ENCODE measurements around the gene KRT3. TPM values are rescaled to one million over a fixed set of nuclear protein-coding genes. Genes with fewer than 3 reads are reported as not detected.
"Not testable (repeated sequence)": the region's sequence is repeated elsewhere in the genome, so short reads cannot be mapped to it uniquely, and the experiment has no call there.

KRT3 gene
- total RNA-seq, 1 donor from 2014 or later, result not detected

- DNase-seq, result no peak
These were observed 14.4 kb downstream of the KRT3 start for GRCh38 chr12:52781399-52782082.

- no peak for DNase-seq
These were observed 16.0 kb downstream of the KRT3 start for GRCh38 chr12:52779914-52780313.

GRCh38 chr12:52778833-52779232, 17.1 kb downstream of the KRT3 start:
- no peak for DNase-seq

GRCh38 chr12:52777566-52777965, 18.4 kb downstream of the KRT3 start:
- no peak for DNase-seq

- no peak for DNase-seq
These were observed 19.0 kb downstream of the KRT3 start, which contains the start of gene KRT76 for GRCh38 chr12:52776913-52777395. Gene KRT76, minus strand, starts transcription at chr12:52777345. Its CDS starts 54 bp downstream, at chr12:52777291.

- DNase-seq, result no peak
These were observed 19.5 kb downstream of the KRT3 start for GRCh38 chr12:52776435-52776834.

GRCh38 chr12:52774629-52775250, 21.2 kb downstream of the KRT3 start:
- no peak for DNase-seq

- DNase-seq, result no peak
These were observed 23.1 kb downstream of the KRT3 start for GRCh38 chr12:52772772-52773171.

GRCh38 chr12:52772188-52772587, 23.7 kb downstream of the KRT3 start:
- DNase-seq, result no peak

GRCh38 chr12:52771505-52771904, 24.4 kb downstream of the KRT3 start:
- DNase-seq, result peak; percentile 52

- DNase-seq, result no peak
These were observed 24.8 kb downstream of the KRT3 start for GRCh38 chr12:52771088-52771487.

GRCh38 chr12:52769946-52770345, 26.0 kb downstream of the KRT3 start:
- DNase-seq, result no peak

GRCh38 chr12:52769354-52769753, 26.6 kb downstream of the KRT3 start:
- DNase-seq, result no peak

GRCh38 chr12:52768479-52769200, 27.3 kb downstream of the KRT3 start:
- no peak for DNase-seq

- DNase-seq, result no peak
These were observed 28.5 kb downstream of the KRT3 start for GRCh38 chr12:52767427-52767826.

- DNase-seq, result no peak
These were observed 28.9 kb downstream of the KRT3 start for GRCh38 chr12:52767020-52767379.

- no peak for DNase-seq
These were observed 29.4 kb downstream of the KRT3 start for GRCh38 chr12:52766351-52767019.

GRCh38 chr12:52765702-52766101, 30.2 kb downstream of the KRT3 start:
- no peak for DNase-seq

- DNase-seq, result no peak
These were observed 31.9 kb downstream of the KRT3 start for GRCh38 chr12:52763991-52764390.

- no peak for DNase-seq
These were observed 32.8 kb downstream of the KRT3 start for GRCh38 chr12:52763036-52763659.

- no peak for DNase-seq
These were observed 34.1 kb downstream of the KRT3 start for GRCh38 chr12:52761802-52762201.

GRCh38 chr12:52761218-52761617, 34.7 kb downstream of the KRT3 start:
- DNase-seq, result not testable (repeated sequence)

All from tongue (tissue), 2 donors.